ENCODE data around the gene AASS.

Gene AASS

DNA sequence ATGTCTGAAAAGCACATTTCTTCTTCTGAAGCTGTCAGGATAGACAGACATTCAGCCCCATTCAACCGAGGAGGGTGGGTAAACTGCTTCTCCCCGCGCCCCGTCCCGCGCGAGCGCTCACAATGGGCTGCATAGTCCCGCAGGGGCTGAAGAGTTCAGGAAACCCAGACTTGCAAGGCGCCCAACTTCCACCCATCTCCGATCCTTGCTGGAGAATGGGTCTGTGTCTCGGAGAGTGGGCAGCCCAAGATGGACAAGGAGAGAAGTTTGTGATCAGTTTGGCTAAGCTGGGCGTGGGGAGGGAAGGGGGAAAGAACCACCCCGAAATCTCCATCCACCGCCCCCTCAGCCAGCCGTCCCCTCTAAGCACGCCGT lies 686 bp downstream of the AASS start:
- Histone ChIP-seq H2AFZ (ENCODE audit: low read depth, low read length, severe bottlenecking) (peak overlapping the region; percentile 98), H3K9ac (ENCODE audit: low read length) (peak overlapping the region; percentile 51), H4K20me1 (ENCODE audit: low read depth, low read length) (no peaks in the 10 kb centered on the region), H3K4me3 (ENCODE audit: insufficient read depth, low read length, poor library complexity, severe bottlenecking) (peak overlapping the region; percentile 61), H3K36me3 (ENCODE audit: low read length) (no peaks in the 10 kb centered on the region), H3K9me2 (replicated peaks; ENCODE audit: insufficient read depth, low read length) (no peaks in the 10 kb centered on the region), H3F3A (ENCODE audit: insufficient read depth) (no peaks in the 10 kb centered on the region), H3K4me2 (ENCODE audit: low read depth, low read length, poor library complexity, severe bottlenecking) (peak overlapping the region; percentile 57), H3K9me3 (ENCODE audit: insufficient read depth, low read length) (no peaks in the 10 kb centered on the region), H3K27me3 (ENCODE audit: low read length) (no peaks in the 10 kb centered on the region; the same call in 1 of the 2 replicates), H3K27ac (ENCODE audit: low read depth, low read length) (no peak overlapping the region), H3K79me2 (ENCODE audit: insufficient read depth, low read length) (no peaks in the 10 kb centered on the region)
- TF ChIP-seq EZH2phosphoT487 (conservative IDR thresholded peaks at IDR 0.05; ENCODE audit: low read length): no peak
- TF ChIP-seq, protein P1, sequence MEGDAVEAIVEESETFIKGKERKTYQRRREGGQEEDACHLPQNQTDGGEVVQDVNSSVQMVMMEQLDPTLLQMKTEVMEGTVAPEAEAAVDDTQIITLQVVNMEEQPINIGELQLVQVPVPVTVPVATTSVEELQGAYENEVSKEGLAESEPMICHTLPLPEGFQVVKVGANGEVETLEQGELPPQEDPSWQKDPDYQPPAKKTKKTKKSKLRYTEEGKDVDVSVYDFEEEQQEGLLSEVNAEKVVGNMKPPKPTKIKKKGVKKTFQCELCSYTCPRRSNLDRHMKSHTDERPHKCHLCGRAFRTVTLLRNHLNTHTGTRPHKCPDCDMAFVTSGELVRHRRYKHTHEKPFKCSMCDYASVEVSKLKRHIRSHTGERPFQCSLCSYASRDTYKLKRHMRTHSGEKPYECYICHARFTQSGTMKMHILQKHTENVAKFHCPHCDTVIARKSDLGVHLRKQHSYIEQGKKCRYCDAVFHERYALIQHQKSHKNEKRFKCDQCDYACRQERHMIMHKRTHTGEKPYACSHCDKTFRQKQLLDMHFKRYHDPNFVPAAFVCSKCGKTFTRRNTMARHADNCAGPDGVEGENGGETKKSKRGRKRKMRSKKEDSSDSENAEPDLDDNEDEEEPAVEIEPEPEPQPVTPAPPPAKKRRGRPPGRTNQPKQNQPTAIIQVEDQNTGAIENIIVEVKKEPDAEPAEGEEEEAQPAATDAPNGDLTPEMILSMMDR (IDR thresholded peaks at IDR 0.05; ENCODE audit: insufficient read depth, low read length, poor library complexity, severe bottlenecking): no peak

DNA sequence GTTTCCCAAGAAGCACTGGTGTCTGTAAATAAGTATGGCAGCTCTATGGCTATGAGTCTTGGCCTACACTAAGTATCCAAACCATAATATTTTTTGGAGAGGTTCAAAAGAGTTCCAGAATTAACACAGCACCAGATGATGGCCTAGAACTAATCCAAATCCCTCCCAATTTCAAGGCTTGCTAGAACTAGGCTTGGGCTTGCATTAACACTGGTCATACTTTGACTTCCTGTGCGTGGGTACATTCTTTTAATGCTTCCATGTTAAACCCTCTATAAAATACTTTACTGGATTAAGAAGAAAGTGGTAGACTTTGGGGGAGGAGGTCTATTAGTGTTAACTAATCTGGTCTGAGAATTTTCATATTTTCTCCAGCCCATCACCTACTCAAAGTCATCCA lies 3.1 kb downstream of the AASS start:
- Histone ChIP-seq H3K4me2 (ENCODE audit: low read depth, low read length, poor library complexity, severe bottlenecking) (no peak overlapping the region), H4K20me1 (ENCODE audit: low read depth, low read length) (no peaks in the 10 kb centered on the region), H3K36me3 (ENCODE audit: low read length) (no peaks in the 10 kb centered on the region), H3K27ac (ENCODE audit: low read depth, low read length) (no peak overlapping the region), H3K27me3 (ENCODE audit: low read length) (no peaks in the 10 kb centered on the region), H3K9ac (ENCODE audit: low read length) (no peak overlapping the region), H3K4me3 (ENCODE audit: insufficient read depth, low read length, poor library complexity, severe bottlenecking) (no peak overlapping the region), H3F3A (ENCODE audit: insufficient read depth) (no peaks in the 10 kb centered on the region), H3K9me3 (ENCODE audit: insufficient read depth, low read length) (no peaks in the 10 kb centered on the region), H3K9me2 (replicated peaks; ENCODE audit: insufficient read depth, low read length) (no peaks in the 10 kb centered on the region), H2AFZ (ENCODE audit: low read depth, low read length, severe bottlenecking) (no peak overlapping the region), H3K79me2 (ENCODE audit: insufficient read depth, low read length) (no peaks in the 10 kb centered on the region)
- TF ChIP-seq, protein P1 (IDR thresholded peaks at IDR 0.05; ENCODE audit: insufficient read depth, low read length, poor library complexity, severe bottlenecking): no peak
- no peak for TF ChIP-seq EZH2phosphoT487 (conservative IDR thresholded peaks at IDR 0.05; ENCODE audit: low read length)

DNA sequence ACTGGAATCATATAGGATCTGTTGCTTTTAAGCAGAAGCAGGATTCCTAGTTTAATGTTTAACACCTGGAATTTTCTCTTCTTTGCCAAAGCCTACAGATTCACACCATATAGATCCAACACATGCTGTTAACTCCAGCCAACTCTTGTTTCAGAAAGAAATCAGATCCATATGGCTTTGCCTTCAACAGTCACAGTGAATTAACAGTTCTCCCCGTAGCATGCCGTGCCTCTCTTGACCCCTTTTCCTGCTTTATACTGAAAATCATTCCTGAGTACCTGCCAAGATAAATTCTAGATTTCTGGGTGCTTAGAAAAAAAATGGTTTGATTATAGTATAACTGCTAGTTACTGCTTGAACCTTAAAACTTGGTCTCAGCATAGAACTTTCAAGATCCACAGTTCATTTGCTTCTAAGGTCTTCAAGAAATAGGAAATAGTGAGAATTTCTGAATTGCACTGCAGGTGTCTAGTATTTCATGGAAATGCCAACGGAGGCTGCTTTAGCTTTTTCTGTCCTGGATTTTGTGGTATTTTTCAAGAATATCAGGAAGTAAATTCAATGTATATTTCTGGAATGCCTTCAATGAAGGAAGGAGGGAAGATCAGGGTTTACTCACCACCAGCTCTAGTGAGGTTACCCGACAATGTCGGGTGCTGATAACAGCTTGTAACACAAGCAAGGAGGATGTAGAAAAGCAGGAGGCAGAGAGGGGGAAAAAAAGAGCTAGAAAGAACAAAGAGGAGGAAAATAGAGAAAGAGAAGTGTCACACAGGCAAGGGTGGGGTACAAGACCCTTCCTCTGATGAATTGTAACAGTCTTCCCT lies 6.6 kb downstream of the AASS start:
- H3K27ac ChIP-seq (ENCODE audit: low read depth, low read length): no peak overlapping the region
- H3K4me3 ChIP-seq (ENCODE audit: insufficient read depth, low read length, poor library complexity, severe bottlenecking): no peak overlapping the region

More for the DNA sequence above, 6.6 kb downstream of the AASS start:
- H3F3A ChIP-seq (ENCODE audit: insufficient read depth): no peaks in the 10 kb centered on the region
- no peaks in the 10 kb centered on the region for H3K36me3 ChIP-seq (ENCODE audit: low read length)
- no peak overlapping the region for H3K9ac ChIP-seq (ENCODE audit: low read length)
- no peaks in the 10 kb centered on the region for H3K79me2 ChIP-seq (ENCODE audit: insufficient read depth, low read length)
- no peak overlapping the region for H3K4me2 ChIP-seq (ENCODE audit: low read depth, low read length, poor library complexity, severe bottlenecking)
- H4K20me1 ChIP-seq (ENCODE audit: low read depth, low read length): no peaks in the 10 kb centered on the region
- no peak for TF ChIP-seq EZH2phosphoT487 (conservative IDR thresholded peaks at IDR 0.05; ENCODE audit: low read length)
- TF ChIP-seq, protein P1 (IDR thresholded peaks at IDR 0.05; ENCODE audit: insufficient read depth, low read length, poor library complexity, severe bottlenecking): no peak
- H3K9me2 ChIP-seq (replicated peaks; ENCODE audit: insufficient read depth, low read length): no peaks in the 10 kb centered on the region
- no peak overlapping the region for H2AFZ ChIP-seq (ENCODE audit: low read depth, low read length, severe bottlenecking)
- no peaks in the 10 kb centered on the region for H3K27me3 ChIP-seq (ENCODE audit: low read length)
- no peaks in the 10 kb centered on the region for H3K9me3 ChIP-seq (ENCODE audit: insufficient read depth, low read length)

Measured in SU-DHL-6 (cell line).